SK-N-MC (cell line): ENCODE measurements around the gene SH3D19.

Experiments
- DNase-seq: peaks from one replicate; pipeline ENCODE4 v3.0.0-alpha.2; 2011; ENCODE audit warnings: low read depth, low spot score
- H3K27ac ChIP-seq: fragments of 200-600 bp; sonication (generic); 2 replicates; pipeline ENCODE4 v1.5.1; 2016; ENCODE audit warnings: mixed run types
- H3K36me3 ChIP-seq: fragments of 200-600 bp; sonication (generic); 2 replicates; pipeline ENCODE4 v1.6.1; 2017; ENCODE audit warnings: antibody characterized with exemption, low read length, mixed read lengths; ENCODE audit not compliant: insufficient read depth
- H3K4me3 ChIP-seq: fragments of 200-600 bp; sonication (generic); 2 replicates; pipeline ENCODE4 v1.5.1; 2016
- H3K9ac ChIP-seq: fragments of 200-600 bp; sonication (generic); 2 replicates; pipeline ENCODE4 v1.8.0; 2017; ENCODE audit warnings: mixed run types, mixed read lengths; ENCODE audit not compliant: insufficient read length
- H3K9me3 ChIP-seq: fragments of 200-600 bp; sonication (generic); 2 replicates; pipeline ENCODE4 v1.6.1; 2017; ENCODE audit warnings: low read depth, mild to moderate bottlenecking, antibody characterized with exemption, low read length, moderate library complexity, mixed read lengths
- EZH2 ChIP-seq: fragments of 200-600 bp; sonication (generic); IDR thresholded peaks from one replicate; pipeline ENCODE4 v1.6.1; 2017; ENCODE audit warnings: antibody characterized with exemption
- FOXP2 ChIP-seq: optimal IDR thresholded peaks from 2 replicates; pipeline ENCODE3; 2011; ENCODE audit warnings: mild to moderate bottlenecking, moderate library complexity; ENCODE audit not compliant: insufficient read depth; ENCODE audit errors: extremely low read length, control extremely low read depth
- POLR2AphosphoS5 ChIP-seq: IDR thresholded peaks from 2 replicates; pipeline ENCODE4 v1.6.1; 2012; ENCODE audit warnings: mild to moderate bottlenecking, low read depth, low read length, borderline replicate concordance

SH3D19 gene

GRCh38 chr4:151104621-151105020 lies 220.8 kb downstream of the SH3D19 start:
- TF ChIP-seq EZH2, result no peak
- TF ChIP-seq POLR2AphosphoS5, result no peak
- no peak for TF ChIP-seq FOXP2
- Histone ChIP-seq H3K9ac (no peak overlapping the region), H3K4me3 (no peak overlapping the region), H3K27ac (no peak overlapping the region), H3K36me3 (peaks cover 85% of the 10 kb centered on the region), H3K9me3 (no peaks in the 10 kb centered on the region)
- no peak for DNase-seq

GRCh38 chr4:151103758-151104157 lies 221.6 kb downstream of the SH3D19 start:
- TF ChIP-seq EZH2 (no peak), POLR2AphosphoS5 (no peak), FOXP2 (no peak)
- no peak overlapping the region for H3K27ac ChIP-seq
- peaks cover 85% of the 10 kb centered on the region for H3K36me3 ChIP-seq
- no peaks in the 10 kb centered on the region for H3K9me3 ChIP-seq
- H3K9ac ChIP-seq, result no peak overlapping the region
- H3K4me3 ChIP-seq, result no peak overlapping the region
- no peak for DNase-seq

GRCh38 chr4:151100531-151100930 lies 224.9 kb downstream of the SH3D19 start:
- TF ChIP-seq FOXP2 (no peak), POLR2AphosphoS5 (no peak; the same call in 1 of the 2 replicates), EZH2 (no peak)
- Histone ChIP-seq H3K27ac (peak overlapping the region; percentile 80; the same call in 1 of the 2 replicates), H3K36me3 (peaks cover 56% of the 10 kb centered on the region), H3K4me3 (peak overlapping the region; percentile 98), H3K9ac (peak overlapping the region; percentile 99), H3K9me3 (no peaks in the 10 kb centered on the region)
- no peak for DNase-seq

GRCh38 chr4:151099976-151100417 lies 225.4 kb downstream of the SH3D19 start:
- H3K9ac ChIP-seq, result peak overlapping the region; percentile 99
- peaks cover 51% of the 10 kb centered on the region for H3K36me3 ChIP-seq
- TF ChIP-seq FOXP2 (no peak), POLR2AphosphoS5 (no peak), EZH2 (no peak)
- H3K9me3 ChIP-seq, result no peaks in the 10 kb centered on the region
- peak overlapping the region; percentile 98 for H3K4me3 ChIP-seq
- peak overlapping the region; percentile 80 for H3K27ac ChIP-seq
- DNase-seq, result no peak

GRCh38 chr4:151099229-151099975 lies 226.0 kb downstream of the SH3D19 start, which contains the start of gene RPS3A:
TSS of gene RPS3A (plus strand) at chr4:151099628. CDS start at chr4:151099653, 25 bp downstream.
- Histone ChIP-seq H3K36me3 (peaks cover 45% of the 10 kb centered on the region), H3K27ac (peak within 1 kb of the TSS; percentile 80), H3K9ac (peak within 1 kb of the TSS; percentile 99), H3K4me3 (peak within 1 kb of the TSS; percentile 98), H3K9me3 (no peaks in the 10 kb centered on the region)
- TF ChIP-seq EZH2 (no peak), POLR2AphosphoS5 (peak; percentile 99), FOXP2 (peak; percentile 95)
- DNase-seq, result peak; percentile 95

GRCh38 chr4:151098979-151099228 lies 226.5 kb downstream of the SH3D19 start:
- Histone ChIP-seq H3K9ac (peak overlapping the region; percentile 80), H3K36me3 (peaks cover 40% of the 10 kb centered on the region), H3K9me3 (no peaks in the 10 kb centered on the region), H3K4me3 (peak overlapping the region; percentile 98), H3K27ac (0 out of 2 replicates have a peak overlapping the region, but pooled peaks have one; percentile 3)
- no peak for DNase-seq
- no peak for TF ChIP-seq POLR2AphosphoS5
- TF ChIP-seq EZH2, result no peak
- TF ChIP-seq FOXP2, result no peak

- Histone ChIP-seq H3K27ac (no peak overlapping the region), H3K9me3 (no peaks in the 10 kb centered on the region), H3K4me3 (no peak overlapping the region), H3K9ac (no peak overlapping the region), H3K36me3 (peaks cover 29% of the 10 kb centered on the region)
- DNase-seq, result no peak
- TF ChIP-seq EZH2 (no peak), POLR2AphosphoS5 (no peak), FOXP2 (no peak)
Measured at GRCh38 chr4:151097759-151098158, 227.6 kb downstream of the SH3D19 start.

- no peaks in the 10 kb centered on the region for H3K9me3 ChIP-seq
- no peak overlapping the region for H3K27ac ChIP-seq
- no peak for TF ChIP-seq POLR2AphosphoS5
- no peak for TF ChIP-seq FOXP2
- TF ChIP-seq EZH2, result no peak
- no peak overlapping the region for H3K4me3 ChIP-seq
- no peak for DNase-seq
- peaks cover 3% of the 10 kb centered on the region for H3K36me3 ChIP-seq
- no peak overlapping the region for H3K9ac ChIP-seq
Measured at GRCh38 chr4:151095142-151095541, 230.3 kb downstream of the SH3D19 start.
